ENCODE results near the gene LGALS9. TPM values are rescaled to one million over a fixed set of nuclear protein-coding genes. Genes with fewer than 3 reads are reported as not detected.

LGALS9 gene
- total and polyA plus RNA-seq, 9 of the 15 experiments (the other 6 are each of a cell fraction or from before 2014, with no cell fraction given), result 0.45 to 6.9 (median 2.8) TPM

DNA sequence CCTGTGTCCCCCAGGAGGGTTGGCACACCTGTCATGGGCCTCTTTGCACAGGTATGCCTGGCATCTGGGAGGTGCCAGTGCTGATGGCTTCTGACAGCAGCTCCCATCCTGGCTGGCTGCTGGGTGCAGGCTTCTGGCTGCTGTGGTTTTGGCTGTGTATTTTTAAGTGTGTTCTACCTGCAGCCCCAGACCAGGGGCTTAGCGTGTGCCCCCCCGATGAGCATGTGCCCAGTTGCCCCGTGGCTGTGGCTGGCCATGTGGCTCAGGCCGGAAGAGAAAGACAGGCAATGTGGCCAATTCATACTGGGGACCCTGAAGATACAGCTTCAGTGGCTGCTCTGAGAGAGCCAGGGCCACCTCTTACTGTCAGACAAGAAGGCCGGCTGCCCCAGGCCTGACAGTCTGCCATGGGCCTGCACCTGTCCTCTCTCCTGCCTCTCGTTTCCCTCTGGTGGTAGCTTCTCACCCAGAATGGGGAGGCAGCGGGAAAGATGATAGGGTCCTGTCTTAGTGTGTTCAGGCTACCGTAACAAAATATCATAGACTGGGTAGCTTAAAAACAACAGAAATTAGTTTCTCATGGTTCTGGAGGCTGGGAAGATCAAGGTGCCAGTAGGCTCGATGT is 37.6 kb upstream of the LGALS9 start:
- H3K9ac ChIP-seq (ENCODE audit: insufficient read depth in 1 of 2, low read depth in 2 of 2, low read length in 2 of 2), result no peak overlapping the region
- H3K4me2 ChIP-seq (ENCODE audit: insufficient read depth, low read length), result no peak overlapping the region
- no peaks in the 10 kb centered on the region for H4K20me1 ChIP-seq (replicated peaks; ENCODE audit: control insufficient read depth, insufficient read depth, low read length)
- TF ChIP-seq RBM17 (IDR thresholded peaks at IDR 0.05; ENCODE audit: borderline replicate concordance, low read depth, low read length), result no peak
- TF ChIP-seq RBM22 (IDR thresholded peaks at IDR 0.05; ENCODE audit: low read depth, low read length, poor library complexity, severe bottlenecking), result peak; percentile 83
- TF ChIP-seq, protein P1, sequence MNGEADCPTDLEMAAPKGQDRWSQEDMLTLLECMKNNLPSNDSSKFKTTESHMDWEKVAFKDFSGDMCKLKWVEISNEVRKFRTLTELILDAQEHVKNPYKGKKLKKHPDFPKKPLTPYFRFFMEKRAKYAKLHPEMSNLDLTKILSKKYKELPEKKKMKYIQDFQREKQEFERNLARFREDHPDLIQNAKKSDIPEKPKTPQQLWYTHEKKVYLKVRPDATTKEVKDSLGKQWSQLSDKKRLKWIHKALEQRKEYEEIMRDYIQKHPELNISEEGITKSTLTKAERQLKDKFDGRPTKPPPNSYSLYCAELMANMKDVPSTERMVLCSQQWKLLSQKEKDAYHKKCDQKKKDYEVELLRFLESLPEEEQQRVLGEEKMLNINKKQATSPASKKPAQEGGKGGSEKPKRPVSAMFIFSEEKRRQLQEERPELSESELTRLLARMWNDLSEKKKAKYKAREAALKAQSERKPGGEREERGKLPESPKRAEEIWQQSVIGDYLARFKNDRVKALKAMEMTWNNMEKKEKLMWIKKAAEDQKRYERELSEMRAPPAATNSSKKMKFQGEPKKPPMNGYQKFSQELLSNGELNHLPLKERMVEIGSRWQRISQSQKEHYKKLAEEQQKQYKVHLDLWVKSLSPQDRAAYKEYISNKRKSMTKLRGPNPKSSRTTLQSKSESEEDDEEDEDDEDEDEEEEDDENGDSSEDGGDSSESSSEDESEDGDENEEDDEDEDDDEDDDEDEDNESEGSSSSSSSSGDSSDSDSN (IDR thresholded peaks at IDR 0.05; ENCODE audit: borderline replicate concordance in 1 of 2, low read depth in 2 of 2, low read length in 2 of 2), result no peak
- no peak overlapping the region for H3K4me3 ChIP-seq
- no peaks in the 10 kb centered on the region for H3K9me3 ChIP-seq (replicated peaks; ENCODE audit: control insufficient read depth, insufficient read depth, low read depth, low read length)
- H3K9me1 ChIP-seq (ENCODE audit: control insufficient read depth, insufficient read depth, low read length), result no peaks in the 10 kb centered on the region
- WGBS (ENCODE audit: insufficient coverage, low coverage, missing lambda C conversion rate), result 88% methylated on average over 9 of the region's 9 CpGs
- ATAC-seq (no peak), FAIRE-seq (no peak), DNase-seq (ENCODE audit: extremely low read depth in 1 of 4, low spot score in 3 of 4) (no peak)
- peaks cover 92% of the 10 kb centered on the region for H3K36me3 ChIP-seq (ENCODE audit: control insufficient read depth, insufficient read depth, low read length)
- ChIA-PET CTCF (ENCODE audit: low intra/inter-chr PET ratio) (interaction anchor here (0.6 kb wide), 1 partner anchor 205 kb away, joined by 5 read pairs; no protein-coding TSS in a partner anchor), POLR2A (interaction anchor here (0.6 to 1.6 kb wide), 4 partner anchors 9 to 79 kb away, joined by 3 to 9 read pairs (median 6); no protein-coding TSS in a partner anchor)
- no peaks in the 10 kb centered on the region for H3K79me2 ChIP-seq (ENCODE audit: control insufficient read depth, insufficient read depth, low read length)
- H2AFZ ChIP-seq (ENCODE audit: low read depth, low read length), result no peak overlapping the region
- H3K27ac ChIP-seq (ENCODE audit: extremely low read depth, low read depth, low read length), result no peak overlapping the region
- peaks cover 5 to 21% of the 10 kb centered on the region in 2 experiments; a peak in 4 of 5 replicates for H3K4me1 ChIP-seq (replicated peaks in 1 of 2; ENCODE audit: control insufficient read depth in 2 of 2, insufficient read depth in 2 of 2, low read length in 2 of 2)
- H3K27me3 ChIP-seq (ENCODE audit: control insufficient read depth in 2 of 2, insufficient read depth in 2 of 2, low read length in 2 of 2), result no peaks in the 10 kb centered on the region
- BruUV-seq (replicated peaks), result no TSS peak
- in situ Hi-C loops (cut with MboI), result loop anchor here (10.0 kb wide), 1 partner anchor 219 kb away; no protein-coding TSS in a partner anchor
- intact Hi-C loops (cut with micrococcal nuclease), result no loop called here
